Mesothelial cell of epicardium (in vitro differentiated cells): ENCODE results near the gene SLC26A6. TPM values are rescaled to one million over a fixed set of nuclear protein-coding genes. Genes with fewer than 3 reads are reported as not detected.
A peak's percentile ranks its signal among the peaks of the same experiment; 100 is the strongest.

Source experiments
- DNase-seq, 2 experiments: peaks; one replicate each; pipeline ENCODE4 v3.0.0; 2021; ENCODE audit warnings: low spot score in 2 of 2; ENCODE audit not compliant: unreplicated experiment in 2 of 2
- H3K27ac Mint-ChIP-seq: 2 replicates; pipeline ENCODE4 v1.8.0; 2021; ENCODE audit warnings: mixed read lengths
- H3K27me3 Mint-ChIP-seq: 2 replicates; pipeline ENCODE4 v1.8.0; 2021; ENCODE audit warnings: low read depth, mixed read lengths
- H3K36me3 Mint-ChIP-seq: 2 replicates; pipeline ENCODE4 v1.8.0; 2021; ENCODE audit warnings: mixed read lengths
- H3K4me1 Mint-ChIP-seq: 2 replicates; pipeline ENCODE4 v1.8.0; 2021; ENCODE audit warnings: mixed read lengths
- H3K4me3 Mint-ChIP-seq: 2 replicates; pipeline ENCODE4 v1.8.0; 2021; ENCODE audit warnings: mild to moderate bottlenecking, moderate library complexity, mixed read lengths
- H3K9me3 Mint-ChIP-seq: 2 replicates; pipeline ENCODE4 v1.8.0; 2021; ENCODE audit warnings: mixed read lengths
- total RNA-seq: library from RNA; stranded (reverse); gene quantifications from 3 replicates; pipeline ENCODE4 v1.2.1, GENCODE V29; 2021
- TF ChIP-seq, protein P1 (sequence below): fragments of 200-600 bp; sonication (generic); IDR thresholded peaks from one replicate; pipeline ENCODE4 v1.5.0; 2021; ENCODE audit warnings: antibody characterized with exemption; ENCODE audit not compliant: unreplicated experiment

Gene SLC26A6
- total RNA-seq, 1 donor from 2014 or later = 18.0 TPM

DNA sequence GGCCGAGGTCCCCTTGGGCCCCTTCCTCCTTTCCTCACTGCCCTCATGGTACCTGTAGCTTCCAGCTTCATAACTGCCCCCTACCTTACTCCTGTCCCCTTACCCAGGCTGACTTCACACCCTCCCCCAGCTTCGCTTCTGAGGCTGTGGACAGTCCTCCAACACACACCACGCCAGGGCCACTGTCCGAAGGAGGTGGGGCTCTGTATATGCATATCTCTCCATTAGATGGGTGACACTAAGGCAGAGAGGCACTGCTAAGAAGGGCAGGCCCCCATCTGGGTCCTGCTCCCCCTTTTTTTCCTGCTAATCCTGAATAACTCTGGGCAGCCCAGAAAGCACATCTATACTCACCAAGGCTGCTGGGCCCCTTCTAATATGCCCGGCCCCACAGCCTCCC lies 39.1 kb downstream of the SLC26A6 start:
- no peak overlapping the region for H3K27ac Mint-ChIP-seq
- TF ChIP-seq, protein P1, sequence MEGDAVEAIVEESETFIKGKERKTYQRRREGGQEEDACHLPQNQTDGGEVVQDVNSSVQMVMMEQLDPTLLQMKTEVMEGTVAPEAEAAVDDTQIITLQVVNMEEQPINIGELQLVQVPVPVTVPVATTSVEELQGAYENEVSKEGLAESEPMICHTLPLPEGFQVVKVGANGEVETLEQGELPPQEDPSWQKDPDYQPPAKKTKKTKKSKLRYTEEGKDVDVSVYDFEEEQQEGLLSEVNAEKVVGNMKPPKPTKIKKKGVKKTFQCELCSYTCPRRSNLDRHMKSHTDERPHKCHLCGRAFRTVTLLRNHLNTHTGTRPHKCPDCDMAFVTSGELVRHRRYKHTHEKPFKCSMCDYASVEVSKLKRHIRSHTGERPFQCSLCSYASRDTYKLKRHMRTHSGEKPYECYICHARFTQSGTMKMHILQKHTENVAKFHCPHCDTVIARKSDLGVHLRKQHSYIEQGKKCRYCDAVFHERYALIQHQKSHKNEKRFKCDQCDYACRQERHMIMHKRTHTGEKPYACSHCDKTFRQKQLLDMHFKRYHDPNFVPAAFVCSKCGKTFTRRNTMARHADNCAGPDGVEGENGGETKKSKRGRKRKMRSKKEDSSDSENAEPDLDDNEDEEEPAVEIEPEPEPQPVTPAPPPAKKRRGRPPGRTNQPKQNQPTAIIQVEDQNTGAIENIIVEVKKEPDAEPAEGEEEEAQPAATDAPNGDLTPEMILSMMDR = no peak
- DNase-seq = no peak
- peak overlapping the region; percentile 15 for H3K4me3 Mint-ChIP-seq
- H3K36me3 Mint-ChIP-seq = peaks cover 6% of the 10 kb centered on the region
- H3K9me3 Mint-ChIP-seq = no peaks in the 10 kb centered on the region
- peaks cover 40% of the 10 kb centered on the region for H3K4me1 Mint-ChIP-seq
- H3K27me3 Mint-ChIP-seq = peaks cover 11% of the 10 kb centered on the region

DNA sequence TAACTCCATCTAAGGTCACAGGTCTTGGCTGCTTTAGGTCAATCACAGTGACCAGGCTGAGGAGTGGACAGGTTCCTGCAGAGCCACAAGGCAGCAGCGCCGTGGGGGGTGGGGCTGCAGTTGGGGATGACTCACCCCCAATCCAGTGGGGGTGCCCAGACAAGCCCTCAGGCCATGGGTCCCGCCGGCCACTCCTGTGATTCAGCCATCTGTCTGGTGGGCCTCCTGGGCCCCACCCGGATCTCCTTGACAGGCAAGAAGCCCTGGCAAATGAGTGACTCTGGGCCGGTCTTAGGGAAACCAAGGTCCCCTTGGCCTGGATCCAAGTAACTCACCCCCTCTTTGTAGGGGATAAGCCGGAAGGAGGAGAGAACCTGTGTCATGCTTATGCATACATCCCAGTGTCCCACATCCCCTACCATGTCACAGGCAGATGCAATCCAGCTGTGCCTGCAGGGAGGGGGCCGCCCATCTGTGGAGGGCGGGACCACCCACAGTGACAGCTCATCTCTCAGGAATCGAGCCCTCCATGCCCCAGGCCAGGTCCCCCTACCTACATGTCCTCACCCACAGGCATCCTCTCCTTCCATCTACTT lies 39.6 kb downstream of the SLC26A6 start:
- Mint-ChIP-seq H3K9me3 (no peaks in the 10 kb centered on the region), H3K27ac (no peak overlapping the region), H3K36me3 (peaks cover 3% of the 10 kb centered on the region), H3K27me3 (peaks cover 11% of the 10 kb centered on the region), H3K4me1 (peaks cover 40% of the 10 kb centered on the region), H3K4me3 (peak overlapping the region; percentile 22)
- TF ChIP-seq, protein P1 = no peak
- no peak for DNase-seq

DNA sequence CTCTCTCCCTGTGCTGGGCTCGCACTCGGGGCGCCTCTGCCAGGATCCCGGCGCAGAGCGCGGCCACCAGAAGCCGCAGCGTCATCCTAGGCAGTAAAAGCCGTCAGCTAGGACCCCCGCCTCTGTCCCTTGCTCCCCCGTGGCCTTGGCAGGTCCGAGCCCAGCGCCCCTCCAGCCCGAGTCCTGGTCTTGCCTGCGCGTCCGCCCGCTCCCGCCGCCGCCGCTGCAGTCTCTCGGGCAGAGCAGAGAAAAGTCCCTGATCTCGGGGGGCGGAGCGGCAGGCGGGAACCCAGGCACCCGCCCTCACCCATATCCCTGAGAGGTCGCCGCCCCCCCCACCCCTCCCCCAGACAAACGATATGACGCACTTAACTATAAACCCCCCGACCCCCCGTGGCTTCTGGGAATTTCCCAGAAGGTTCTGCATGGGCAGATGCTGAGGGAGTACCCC lies 40.2 kb downstream of the SLC26A6 start, which contains the start of gene COL7A1:
Gene COL7A1 (minus strand): TSS at position 255 of the 451 bp plus-strand sequence. CDS start 170 bp downstream, at position 85.
- H3K9me3 Mint-ChIP-seq = no peaks in the 10 kb centered on the region
- no peak within 1 kb of the TSS for H3K27ac Mint-ChIP-seq
- TF ChIP-seq, protein P1 = no peak
- no peak for DNase-seq
- peaks cover 40% of the 10 kb centered on the region for H3K4me1 Mint-ChIP-seq
- H3K4me3 Mint-ChIP-seq = peak within 1 kb of the TSS; percentile 22
- H3K36me3 Mint-ChIP-seq = peaks cover 2% of the 10 kb centered on the region
- H3K27me3 Mint-ChIP-seq = peaks cover 11% of the 10 kb centered on the region

DNA sequence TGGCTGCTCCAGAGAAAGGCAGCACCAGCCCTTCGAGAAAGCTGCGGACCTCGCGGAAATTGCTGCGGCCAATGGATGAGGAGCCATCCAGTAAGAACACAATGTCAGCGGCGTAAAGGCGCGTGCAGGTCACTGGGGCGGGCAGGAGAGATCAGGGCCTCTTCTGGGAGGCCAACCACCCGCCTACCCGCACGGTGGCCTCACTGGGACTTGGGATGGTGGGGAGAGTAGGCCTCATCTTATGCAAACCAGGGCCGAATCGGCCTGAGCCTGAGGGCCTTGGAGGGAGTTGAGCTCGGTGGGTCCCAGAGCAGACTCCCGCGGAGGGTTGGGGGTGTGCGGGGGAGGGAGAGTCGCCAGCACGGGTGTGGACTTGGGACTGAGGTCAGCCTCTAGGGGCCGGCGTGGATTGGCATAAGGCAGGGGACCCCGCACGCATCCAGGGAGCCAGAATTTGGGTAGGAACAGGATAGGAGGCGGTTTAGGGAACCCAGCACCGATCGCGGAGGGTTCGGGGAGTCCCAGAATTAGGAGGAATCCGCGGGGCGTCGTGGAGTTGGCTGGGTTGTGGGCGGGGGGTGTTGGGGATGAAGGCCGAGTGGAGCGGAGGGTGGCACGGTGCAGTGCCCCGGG lies 40.7 kb downstream of the SLC26A6 start:
- H3K36me3 Mint-ChIP-seq = peaks cover 2% of the 10 kb centered on the region
- H3K9me3 Mint-ChIP-seq = no peaks in the 10 kb centered on the region
- peaks cover 11% of the 10 kb centered on the region for H3K27me3 Mint-ChIP-seq
- H3K4me1 Mint-ChIP-seq = peaks cover 40% of the 10 kb centered on the region
- TF ChIP-seq, protein P1 = no peak
- H3K4me3 Mint-ChIP-seq = no peak overlapping the region
- no peak for DNase-seq
- no peak overlapping the region for H3K27ac Mint-ChIP-seq

DNA sequence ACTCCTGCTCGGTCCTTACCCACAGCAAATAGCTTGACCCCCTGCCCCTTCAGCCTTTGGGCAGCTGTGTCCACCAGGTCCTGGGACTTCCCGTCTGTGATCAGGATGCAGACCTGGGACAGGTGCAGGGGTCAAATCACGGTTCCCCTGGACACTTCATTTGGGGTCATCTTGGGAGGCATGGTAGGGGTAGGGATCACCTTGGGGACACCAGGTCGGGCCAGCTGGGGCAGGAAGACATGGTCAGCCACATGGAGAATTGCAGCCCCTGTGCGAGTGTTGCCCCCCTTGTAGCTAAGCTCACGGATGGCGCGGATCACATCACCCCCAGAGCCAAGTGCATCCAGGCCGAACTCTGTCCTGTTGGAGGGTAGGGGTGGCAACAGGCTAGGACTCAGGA lies 41.9 kb downstream of the SLC26A6 start:
- no peak overlapping the region for H3K27ac Mint-ChIP-seq
- no peaks in the 10 kb centered on the region for H3K36me3 Mint-ChIP-seq
- H3K9me3 Mint-ChIP-seq = no peaks in the 10 kb centered on the region
- no peak for DNase-seq
- TF ChIP-seq, protein P1 = no peak
- no peak overlapping the region for H3K4me3 Mint-ChIP-seq
- H3K4me1 Mint-ChIP-seq = peaks cover 28% of the 10 kb centered on the region
- peaks cover 11% of the 10 kb centered on the region for H3K27me3 Mint-ChIP-seq
